ENCODE data around the gene SPATA31C2.
A peak's percentile ranks its signal among the peaks of the same experiment; 100 is the strongest.
"Not testable (repeated sequence)": the region's sequence is repeated elsewhere in the genome, so short reads cannot be mapped to it uniquely, and the experiment has no call there.

The SPATA31C2 gene

GRCh38 chr9:88138375-88138774 lies at the start of gene SPATA31C2:
SPATA31C2 (minus strand) TSS chr9:88138475; CDS start chr9:88138446, 29 bp downstream.
- DNase-seq: not testable (repeated sequence)

GRCh38 chr9:88187631-88188030 lies 49.4 kb upstream of the SPATA31C2 start:
- no peak for DNase-seq

DNA sequence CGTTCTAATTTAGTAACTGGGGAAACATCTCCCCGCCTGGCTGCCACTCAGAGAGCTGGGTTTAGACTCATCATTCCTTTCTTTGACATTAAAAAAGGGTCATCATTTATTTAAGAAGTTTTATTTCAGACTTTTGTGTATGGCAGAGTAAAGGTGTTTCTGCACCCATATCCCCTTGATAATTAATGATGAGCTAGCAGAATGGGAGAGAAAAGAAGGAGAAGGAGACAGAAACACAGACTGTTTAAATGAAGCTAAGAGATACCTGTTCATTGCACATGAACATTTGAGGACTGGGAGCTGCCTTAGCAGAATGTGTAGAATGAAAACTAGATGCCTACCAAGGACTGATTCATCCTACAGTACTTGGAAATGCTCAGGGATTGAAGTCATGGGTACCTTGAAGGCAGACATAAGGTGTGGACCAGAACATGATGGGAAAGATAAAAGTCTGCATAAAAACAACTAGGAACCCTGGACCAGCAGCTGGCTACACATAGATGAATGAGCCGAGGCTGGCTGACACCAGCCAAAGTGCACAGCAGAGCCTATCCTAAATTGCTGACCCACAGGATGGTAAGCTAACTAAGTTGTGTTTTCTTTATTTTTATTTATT lies 48.3 kb upstream of the SPATA31C2 start:
- no peak for DNase-seq

DNA sequence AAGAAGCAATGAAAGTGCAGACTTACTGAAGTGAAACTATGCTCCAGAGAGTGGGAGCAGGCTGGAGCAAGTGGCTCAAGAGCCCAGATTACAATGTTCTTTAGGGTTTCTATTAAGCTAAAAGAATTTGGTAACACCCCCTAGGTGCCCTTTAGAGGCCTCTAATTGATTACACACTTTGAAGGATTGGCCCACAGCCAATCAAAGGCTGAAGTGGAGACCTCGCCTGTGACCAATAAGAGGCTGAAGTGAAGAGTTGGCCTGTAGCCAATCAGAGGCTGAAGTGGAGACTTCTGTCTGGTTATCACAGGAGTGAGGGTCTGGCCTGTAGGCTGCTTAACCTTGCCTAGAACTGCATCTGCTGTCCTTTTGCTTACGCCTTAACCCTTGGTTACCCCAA lies 46.7 kb upstream of the SPATA31C2 start:
- no peak for DNase-seq

DNA sequence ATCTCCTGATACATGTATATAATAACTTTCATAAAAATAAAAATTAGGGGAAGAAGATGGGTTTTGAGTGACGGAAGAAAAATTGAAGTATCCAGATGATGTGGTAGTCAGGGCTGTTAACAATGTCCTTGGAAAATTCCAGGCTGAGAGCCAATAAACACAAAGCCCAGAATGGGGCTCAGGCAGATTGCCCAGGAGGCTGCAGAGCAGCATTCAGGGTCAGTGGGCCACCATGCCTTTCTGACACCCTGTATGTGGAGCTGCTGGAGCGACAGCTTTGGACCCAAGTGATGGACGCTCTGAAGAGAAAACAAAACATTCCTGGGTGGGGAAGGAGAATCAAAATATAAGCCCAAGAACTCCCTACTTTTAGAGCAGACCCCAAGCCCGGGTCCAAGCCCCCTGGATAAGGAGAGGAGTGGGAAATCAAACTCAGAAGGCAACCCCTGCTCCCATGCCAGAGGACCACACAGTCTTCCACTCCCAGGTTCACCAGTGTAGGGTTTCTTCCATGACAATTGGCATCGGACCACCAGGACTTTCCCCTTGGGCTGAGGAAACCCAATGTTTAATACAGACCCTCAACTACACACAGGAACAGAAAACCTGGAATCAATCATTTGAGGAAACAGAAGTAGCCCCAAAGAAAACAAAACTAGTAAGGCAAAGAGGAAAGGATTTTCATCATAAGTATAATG lies 45.7 kb upstream of the SPATA31C2 start:
- DNase-seq: peak in 1 of 56 donors; percentile 3

DNA sequence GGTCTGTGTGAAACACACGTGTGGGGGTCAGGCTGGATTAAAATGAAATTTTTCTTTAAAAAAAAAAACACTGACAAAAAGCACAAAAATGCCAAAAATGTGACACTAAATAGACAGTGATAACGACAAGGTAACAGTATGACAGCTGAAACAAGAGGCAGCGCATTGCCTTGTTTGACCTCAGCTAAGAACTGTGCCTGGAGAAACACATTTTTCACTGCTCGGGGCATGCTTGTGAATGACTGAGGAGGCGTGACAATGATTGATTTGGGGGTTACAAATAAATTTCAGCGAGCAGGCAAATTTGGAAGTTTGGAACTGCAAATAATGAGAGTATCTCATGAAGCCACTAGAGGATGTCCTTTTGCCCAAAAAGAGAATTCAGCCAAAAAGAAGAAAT lies 44.2 kb upstream of the SPATA31C2 start:
- no peak for DNase-seq

DNA sequence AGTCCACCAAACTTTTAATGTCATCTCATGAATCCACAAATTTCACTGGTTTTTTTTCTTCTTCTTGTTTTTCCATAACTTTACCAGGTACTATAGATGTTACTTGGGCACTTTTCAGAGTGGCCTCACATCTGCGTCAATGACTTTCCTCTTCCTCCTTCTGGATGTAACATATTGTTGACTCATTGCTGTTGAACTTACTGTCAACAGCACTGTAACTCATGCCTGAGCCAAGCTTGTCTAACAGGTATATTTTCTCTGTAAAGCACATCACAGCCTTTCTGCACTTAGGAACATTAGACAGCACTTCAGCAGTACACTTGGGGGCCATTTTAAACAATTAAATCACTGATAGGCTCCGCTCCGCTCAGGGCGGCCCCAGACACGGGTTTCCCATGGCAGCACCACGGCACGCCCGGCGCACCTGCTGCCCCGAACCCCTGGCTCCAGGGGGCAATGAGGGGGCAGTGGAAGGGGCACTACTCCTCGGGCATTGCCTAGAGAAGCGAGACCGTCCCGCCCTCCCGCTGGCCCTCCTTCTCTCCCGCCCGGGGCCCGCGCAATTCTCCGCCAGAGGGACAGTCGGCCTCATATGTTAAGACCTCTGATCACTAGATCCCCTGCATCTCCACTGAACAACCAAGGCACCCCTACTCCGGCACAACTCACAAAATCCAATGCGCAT lies 41.9 kb upstream of the SPATA31C2 start:
- no peak for DNase-seq

DNA sequence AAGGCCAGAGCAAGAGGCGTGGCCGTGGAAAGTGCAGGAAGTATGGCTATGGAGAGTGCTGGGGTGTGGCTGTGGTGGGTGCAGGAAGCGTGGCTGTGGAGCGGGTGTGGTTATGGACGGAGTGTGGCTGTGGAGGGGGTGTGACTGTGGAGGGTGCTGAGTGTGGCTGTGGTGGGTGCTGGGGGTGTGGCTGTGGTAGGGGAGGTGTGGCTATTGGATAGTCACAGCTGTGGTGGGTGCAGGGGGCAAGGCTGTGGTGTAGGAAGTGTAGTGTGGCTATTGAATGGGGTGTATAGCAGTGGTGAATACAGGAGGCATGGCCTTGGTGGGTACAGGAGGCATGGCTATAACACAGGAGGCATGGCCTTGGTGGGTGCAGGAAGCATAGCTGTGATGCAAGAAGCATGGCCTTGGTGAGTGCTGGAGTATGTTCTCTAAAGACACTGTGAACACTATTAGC lies 40.8 kb upstream of the SPATA31C2 start:
- no peak for DNase-seq

DNA sequence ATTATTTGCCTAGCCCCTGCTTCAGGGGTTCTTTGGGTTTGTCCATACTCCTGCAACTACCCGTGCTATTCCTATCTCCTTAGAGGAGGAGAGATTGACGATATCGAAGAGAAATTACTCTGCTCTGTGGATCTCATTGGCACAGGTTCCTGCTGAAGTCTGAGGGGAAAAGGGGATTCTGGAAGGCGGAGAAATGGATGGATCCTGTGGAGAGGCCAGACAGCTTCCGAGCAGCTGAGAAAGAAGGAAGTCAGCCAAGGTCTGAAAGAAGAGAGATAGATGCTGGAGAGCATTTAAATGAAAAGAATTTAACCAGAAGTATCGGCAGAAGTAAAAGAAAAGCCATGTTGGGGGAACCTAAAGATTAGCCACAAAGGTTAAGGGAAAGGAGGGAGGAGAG lies 40.4 kb upstream of the SPATA31C2 start:
- no peak for DNase-seq

DNA sequence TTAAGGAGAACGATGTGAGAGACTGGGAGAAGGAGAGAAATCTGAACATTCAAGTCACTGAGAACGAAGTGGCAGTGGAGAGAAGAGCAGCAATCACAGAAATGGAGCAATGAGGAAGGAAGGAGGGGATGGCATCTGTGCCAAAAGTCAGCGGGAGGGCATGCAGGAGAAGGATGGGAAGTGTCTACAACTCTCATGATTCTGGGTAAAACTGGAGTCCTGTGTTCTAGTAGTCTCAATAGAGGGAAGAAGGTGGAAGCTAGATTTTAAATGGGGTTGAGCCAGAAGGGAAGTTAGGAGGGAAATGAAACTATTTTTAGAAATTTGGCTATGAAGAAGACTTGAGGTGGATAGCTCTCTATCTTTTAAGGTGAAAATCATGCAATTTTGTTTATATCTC lies 39.1 kb upstream of the SPATA31C2 start:
- no peak for DNase-seq

DNA sequence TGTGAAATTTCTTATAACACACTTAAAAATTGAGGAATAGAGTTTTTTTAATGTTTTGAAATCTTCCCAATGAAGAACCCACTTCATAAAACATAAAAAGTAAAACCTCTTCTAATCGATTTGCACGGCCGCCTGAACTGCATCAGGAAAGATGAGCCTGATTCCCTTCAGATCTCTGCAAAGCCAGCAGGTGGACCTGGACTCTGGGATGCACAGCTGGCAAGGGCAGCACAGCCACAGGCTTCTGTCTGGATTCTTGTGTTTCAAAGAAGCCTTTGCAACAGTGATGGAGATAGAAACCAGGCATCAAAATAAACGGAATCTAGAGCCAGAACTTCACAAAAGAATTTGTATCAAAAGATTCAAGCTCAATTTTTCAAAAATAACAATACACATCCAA lies 36.0 kb upstream of the SPATA31C2 start:
- no peak for DNase-seq

GRCh38 chr9:88173378-88173999 lies 35.2 kb upstream of the SPATA31C2 start:
- DNase-seq: peak in 1 of 56 donors; percentile 4

- no peak for DNase-seq
Observed at GRCh38 chr9:88169700-88170099, 31.4 kb upstream of the SPATA31C2 start.

DNA sequence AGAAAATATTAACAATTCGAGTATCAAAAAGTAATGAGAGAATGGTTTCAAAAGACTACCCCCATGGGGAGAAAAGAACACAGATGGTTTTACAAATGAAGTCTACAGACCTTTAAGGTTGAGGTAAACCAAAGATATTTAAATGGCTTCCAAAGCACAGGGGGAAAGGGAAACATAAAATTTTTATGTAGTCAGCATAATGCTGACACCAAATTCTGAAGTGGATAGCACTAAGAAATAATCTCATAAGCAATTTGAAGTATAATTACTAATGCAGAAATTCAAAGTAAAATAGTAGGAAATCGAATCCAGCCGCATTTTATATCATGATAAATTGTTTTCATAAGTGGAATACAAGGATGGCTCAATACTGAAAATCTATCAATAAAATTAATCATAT lies 30.3 kb upstream of the SPATA31C2 start:
- DNase-seq: no peak

DNA sequence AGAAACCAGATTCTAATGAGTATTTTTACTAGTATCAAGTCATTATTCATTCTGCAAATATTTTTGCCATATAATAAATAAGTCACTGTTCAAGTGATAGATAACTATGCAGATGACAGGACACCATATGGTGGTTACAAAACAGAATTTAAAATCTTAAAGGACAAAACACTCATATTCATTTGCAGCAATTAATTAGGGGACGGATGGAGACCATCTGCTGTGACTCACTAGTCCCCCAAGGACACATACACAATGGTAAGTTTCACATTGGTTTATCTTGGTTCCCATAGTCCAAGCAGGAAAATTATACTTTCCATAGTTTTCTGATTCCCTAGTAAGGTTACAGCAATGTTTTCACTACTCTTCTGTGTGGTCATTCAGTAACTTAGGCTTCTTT lies 28.4 kb upstream of the SPATA31C2 start:
- DNase-seq: no peak

GRCh38 chr9:88164850-88165249 lies 26.6 kb upstream of the SPATA31C2 start:
- no peak for DNase-seq

GRCh38 chr9:88161144-88161543 lies 22.9 kb upstream of the SPATA31C2 start:
- no peak for DNase-seq

DNA sequence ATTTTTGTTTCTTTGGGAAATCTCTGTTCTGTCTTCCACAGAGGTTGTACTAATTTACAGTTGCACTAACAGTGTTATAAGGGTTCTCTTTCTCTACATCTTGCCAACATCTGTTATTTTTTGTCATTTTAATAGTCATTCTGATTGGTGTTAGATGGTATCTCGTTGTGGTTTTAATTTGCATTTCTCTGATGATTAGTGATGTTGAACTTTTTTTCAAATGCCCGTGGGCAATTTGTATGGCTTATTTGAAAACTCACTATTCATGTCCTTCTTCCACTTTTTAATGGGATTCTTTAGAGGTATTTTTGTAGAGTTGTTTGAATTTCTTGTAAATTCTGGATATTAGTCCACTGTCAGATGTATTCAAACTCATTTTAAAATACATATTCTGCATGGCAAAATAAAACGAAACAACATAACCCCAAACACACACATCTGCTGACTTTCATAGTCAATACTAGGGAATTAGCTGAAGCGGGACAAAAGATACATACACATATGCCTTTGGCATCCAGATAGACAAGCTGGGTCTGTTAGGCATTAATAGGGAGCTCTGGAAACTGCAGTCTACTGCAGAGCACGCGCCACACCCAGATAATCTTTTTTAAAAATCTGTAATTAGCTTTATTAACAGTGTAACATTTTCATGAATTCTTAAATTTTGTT lies 5.8 kb upstream of the SPATA31C2 start:
- no peak for DNase-seq

GRCh38 chr9:88143179-88143578 lies 4.9 kb upstream of the SPATA31C2 start:
- DNase-seq: no peak

DNA sequence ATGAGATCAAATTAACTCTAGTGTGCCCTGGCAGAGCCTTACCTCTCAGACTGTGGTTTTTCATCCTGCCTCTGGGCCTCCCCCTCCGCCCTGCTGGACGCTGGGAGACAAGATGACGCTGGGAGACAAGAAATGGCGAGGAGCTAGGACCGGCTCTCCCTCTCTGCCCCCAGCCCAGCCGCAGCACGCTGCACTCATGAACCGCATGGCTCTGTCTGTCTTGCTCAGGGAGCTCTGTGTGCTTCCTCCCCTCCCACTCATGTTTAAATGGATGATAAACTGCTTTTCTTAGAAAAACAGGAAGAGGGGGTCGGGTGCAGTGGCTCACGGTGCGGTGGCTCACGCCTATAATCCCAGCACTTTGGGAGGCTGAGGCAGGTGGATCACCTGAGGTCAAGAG lies 4.7 kb downstream of the SPATA31C2 start:
- DNase-seq: not testable (repeated sequence)

GRCh38 chr9:88129556-88129955 lies 8.7 kb downstream of the SPATA31C2 start:
- DNase-seq: not testable (repeated sequence)
